ENCODE data around the gene ESM1.

- TF ChIP-seq POU2F2 (IDR thresholded peaks at IDR 0.05; ENCODE audit: low read depth, low read length): no peak
- TF ChIP-seq POLR2AphosphoS5 (IDR thresholded peaks at IDR 0.05; ENCODE audit: low read depth, low read length): no peak
- TF ChIP-seq POLR2A (IDR thresholded peaks at IDR 0.05; ENCODE audit: low read depth, low read length): no peak
- no peak for TF ChIP-seq SPI1 (IDR thresholded peaks at IDR 0.05; ENCODE audit: low read depth, low read length)
Observed at GRCh38 chr5:54947187-54947586, 38.2 kb downstream of the ESM1 start.

Data from GM12891 (cell line).